HCT116 (cell line): ENCODE results near the gene COQ8B. TPM values are rescaled to one million over a fixed set of nuclear protein-coding genes. Genes with fewer than 3 reads are reported as not detected.

Source experiments
- ATAC-seq: fragments of 200-7000 bp; cut with Tn5 transposase; 2 replicates; pipeline ENCODE4 v1.9.1; 2020; ENCODE audit warnings: mild to moderate bottlenecking, moderate library complexity
- BruUV-seq: library from RNA; stranded (reverse); fragments of 400-500 nt; replicated peaks from 2 replicates; lab custom pipeline; 2021; lab: Mats Ljungman, UMichigan
- CTCF ChIA-PET: fragments of 300-600 bp; sonication (Branson Sonifier 250); formaldehyde crosslinking; loops from one replicate; lab custom pipeline; 2021; ENCODE audit warnings: antibody characterized with exemption; lab: Charles Lee
- POLR2A ChIA-PET: fragments of 300-600, 350-600 bp; sonication (Branson Sonifier 250); formaldehyde crosslinking; loops from one replicate; lab custom pipeline; 2021; ENCODE audit warnings: antibody characterized with exemption; lab: Charles Lee
- RAD21 ChIA-PET, 2 experiments: fragments of 300-600 bp; sonication (Branson Sonifier 250); formaldehyde crosslinking; loops; one replicate each; lab custom pipeline; 2023; ENCODE audit warnings: low total read pairs in 2 of 2; ENCODE audit not compliant: uncharacterized antibody in 2 of 2, unreplicated experiment in 2 of 2, low non-redundant PET in 1 of 2; lab: Charles Lee
- DNase-seq: peaks from one replicate; pipeline ENCODE4 v3.0.0-alpha.2; 2010; ENCODE audit warnings: low read depth, low spot score
- H2AFZ ChIP-seq: fragments of 200-600 bp; shearing (Covaris generic), sonication (generic); 2 replicates; pipeline ENCODE4 v1.6.1; 2017; ENCODE audit warnings: low read depth, mixed run types, mixed read lengths, antibody characterized with exemption, low read length; ENCODE audit not compliant: poor library complexity, severe bottlenecking
- H3K27ac ChIP-seq: 2 replicates; pipeline ENCODE4 v1.5.1; 2012; ENCODE audit warnings: low read depth, low read length
- H3K27me3 ChIP-seq: fragments of 200-600 bp; sonication (generic); 2 replicates; pipeline ENCODE4 v1.6.1; 2016; ENCODE audit warnings: mixed run types, low read length, mixed read lengths; ENCODE audit not compliant: insufficient read depth
- H3K36me3 ChIP-seq, 2 experiments: fragments of 200-500 bp in 1 of 2; fragments of 200-600 bp in 1 of 2; sonication (Bioruptor generic) in 1 of 2; sonication (generic) in 1 of 2; 2 replicates each; pipeline versions ENCODE4 v1.5.1 to v1.6.1; 2014 to 2016; ENCODE audit warnings: low read length in 2 of 2, inconsistent platforms in 1 of 2, mixed read lengths in 1 of 2, mixed run types in 1 of 2; ENCODE audit not compliant: insufficient read depth in 2 of 2, control insufficient read depth in 1 of 2
- H3K4me1 ChIP-seq, 2 experiments: fragments of 200-600 bp in 1 of 2; sonication (generic) in 1 of 2; 2 replicates each; pipeline versions ENCODE4 v1.5.1 to v1.6.1; 2012 to 2017; ENCODE audit warnings: low read length in 2 of 2, inconsistent platforms in 1 of 2, mild to moderate bottlenecking in 1 of 2, mixed read lengths in 1 of 2, mixed run types in 1 of 2, moderate library complexity in 1 of 2; ENCODE audit not compliant: insufficient read depth in 2 of 2, control insufficient read depth in 1 of 2
- H3K4me2 ChIP-seq: fragments of 200-600 bp; sonication (generic); 2 replicates; pipeline ENCODE4 v1.6.1; 2017; ENCODE audit warnings: mixed run types, low read length, mixed read lengths
- H3K4me3 ChIP-seq, 2 experiments: fragments of 200-600 bp in 1 of 2; sonication (generic) in 1 of 2; replicated peaks in 1 of 2; 2 replicates each; pipeline ENCODE4 v1.5.1; 2011 to 2016; ENCODE audit warnings: low read length in 2 of 2, control low read depth in 1 of 2, low read depth in 1 of 2, mild to moderate bottlenecking in 1 of 2, mixed read lengths in 1 of 2, mixed run types in 1 of 2
- H3K79me2 ChIP-seq: fragments of 200-600 bp; sonication (generic); 2 replicates; pipeline ENCODE4 v1.6.1; 2017; ENCODE audit warnings: mild to moderate bottlenecking, mixed run types, low read length, moderate library complexity, mixed read lengths; ENCODE audit not compliant: insufficient read depth
- H3K9ac ChIP-seq: fragments of 200-600 bp; sonication (generic); 2 replicates; pipeline ENCODE4 v1.6.1; 2016; ENCODE audit warnings: low read length, mixed read lengths
- H3K9me2 ChIP-seq: fragments of 200-600 bp; sonication (generic), shearing (Covaris generic); 2 replicates; pipeline ENCODE4 v1.6.1; 2017; ENCODE audit warnings: mixed run types, mild to moderate bottlenecking, moderate library complexity; ENCODE audit not compliant: insufficient read depth
- H3K9me3 ChIP-seq, 2 experiments: fragments of 200-500 bp in 1 of 2; fragments of 200-600 bp in 1 of 2; sonication (Bioruptor generic) in 1 of 2; sonication (generic) in 1 of 2; 2 replicates each; pipeline ENCODE4 v1.6.1; 2014 to 2017; ENCODE audit warnings: low read length in 2 of 2, mixed read lengths in 2 of 2, inconsistent platforms in 1 of 2, low read depth in 1 of 2, mild to moderate bottlenecking in 1 of 2, mixed run types in 1 of 2, moderate library complexity in 1 of 2; ENCODE audit not compliant: control insufficient read depth in 1 of 2, insufficient read depth in 1 of 2
- H4K20me1 ChIP-seq: fragments of 200-600 bp; sonication (generic), shearing (Covaris generic); 2 replicates; pipeline ENCODE4 v1.6.1; 2017; ENCODE audit warnings: mixed run types, mild to moderate bottlenecking, moderate library complexity; ENCODE audit not compliant: insufficient read depth
- ELF1 ChIP-seq: IDR thresholded peaks from 2 replicates; pipeline ENCODE4 v1.6.1; 2012; ENCODE audit warnings: low read depth, borderline replicate concordance
- EZH2phosphoT487 ChIP-seq: fragments of 200-600 bp; IDR thresholded peaks from 2 replicates; pipeline ENCODE4 v1.6.1; 2018; ENCODE audit warnings: antibody characterized with exemption, borderline replicate concordance
- FOSL1 ChIP-seq: IDR thresholded peaks from 2 replicates; pipeline ENCODE4 v1.6.1; 2012; ENCODE audit warnings: low read depth
- JUND ChIP-seq: IDR thresholded peaks from 2 replicates; pipeline ENCODE4 v1.6.1; 2012
- MAX ChIP-seq: IDR thresholded peaks from 2 replicates; pipeline ENCODE4 v1.6.1; 2012
- POLR2AphosphoS5 ChIP-seq: IDR thresholded peaks from 2 replicates; pipeline ENCODE4 v1.6.1; 2011; ENCODE audit warnings: mild to moderate bottlenecking, low read depth, low read length, moderate library complexity
- SP1 ChIP-seq: IDR thresholded peaks from 2 replicates; pipeline ENCODE4 v1.6.1; 2012; ENCODE audit warnings: low read depth
- TCF7L2 ChIP-seq: IDR thresholded peaks from 2 replicates; pipeline ENCODE4 v1.7.0; 2011; ENCODE audit warnings: borderline replicate concordance, inconsistent platforms; ENCODE audit not compliant: insufficient read depth, insufficient read length; ENCODE audit errors: extremely low read depth
- ZNF274 ChIP-seq: fragments of 200-500 bp; sonication (Bioruptor generic); IDR thresholded peaks from 2 replicates; pipeline ENCODE4 v1.6.1; 2014; ENCODE audit warnings: mild to moderate bottlenecking, low read depth, low read length, inconsistent platforms
- intact Hi-C: fragments of 100-400 bp; cut with micrococcal nuclease; formaldehyde crosslinking; loops from 2 replicates; pipeline ENCODE4 v1.10.0; 2022
- total RNA-seq: library from RNA; stranded (reverse); gene quantifications from one replicate; pipeline ENCODE4 v1.2.1, GENCODE V29; 2021; ENCODE audit not compliant: unreplicated experiment
- TF ChIP-seq, protein P1 (sequence below), 3 experiments: fragments of 200-600 bp in 1 of 3; sonication (generic) in 1 of 3; IDR thresholded peaks in 2 of 3; conservative IDR thresholded peaks in 1 of 3; 2 replicates each; pipeline ENCODE4 v1.5.1; 2012 to 2017; ENCODE audit warnings: low read depth in 2 of 3, low read length in 2 of 3, antibody characterized with exemption in 1 of 3, borderline replicate concordance in 1 of 3, control low read depth in 1 of 3, mild to moderate bottlenecking in 1 of 3, mixed read lengths in 1 of 3, mixed run types in 1 of 3, moderate library complexity in 1 of 3; ENCODE audit not compliant: insufficient read depth in 1 of 3
- TF ChIP-seq, protein P2 (sequence below): IDR thresholded peaks from 2 replicates; pipeline ENCODE4 v1.6.1; 2011; ENCODE audit warnings: mild to moderate bottlenecking, low read length, moderate library complexity; ENCODE audit not compliant: insufficient replicate concordance; ENCODE audit errors: extremely low read depth

Gene COQ8B
- total RNA-seq, 1 experiment from 2014 or later = 47.1 TPM

DNA sequence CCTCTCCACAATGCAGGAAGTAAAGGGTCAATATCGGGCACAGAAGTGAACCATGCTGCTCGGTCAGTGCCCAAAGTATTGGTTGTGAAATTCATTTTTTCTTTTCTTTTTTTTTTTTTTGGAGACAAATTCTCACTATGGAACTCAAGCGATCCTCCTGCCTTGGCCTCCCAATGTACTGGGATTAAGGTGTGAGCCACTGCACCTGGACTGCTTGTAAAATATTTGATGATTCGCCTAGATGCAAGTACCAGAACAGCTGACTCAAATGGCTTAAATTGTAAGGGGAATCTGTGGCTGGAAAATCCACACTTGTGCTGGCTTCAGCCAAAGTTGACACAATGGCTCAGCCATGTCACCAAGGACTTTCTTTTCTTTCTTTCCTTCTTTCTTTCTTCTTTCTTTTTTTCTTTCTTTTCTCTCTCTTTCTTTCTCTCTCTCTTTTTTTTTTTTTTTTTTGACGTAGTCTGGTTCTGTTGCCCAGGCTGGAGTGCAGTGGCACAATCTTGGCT lies 69.9 kb downstream of the COQ8B start:
- TF ChIP-seq SP1 (no peak), MAX (no peak)
- Histone ChIP-seq H2AFZ (peak overlapping the region; percentile 98), H4K20me1 (no peaks in the 10 kb centered on the region), H3K9me2 (no peaks in the 10 kb centered on the region), H3K4me1 (peaks cover 33 to 38% of the 10 kb centered on the region in 2 experiments), H3K4me2 (peak overlapping the region; percentile 79), H3K4me3 (peak overlapping the region; percentile 33 to 55), H3K9ac (peak overlapping the region; percentile 59), H3K79me2 (no peaks in the 10 kb centered on the region), H3K27ac (peak overlapping the region; percentile 83), H3K27me3 (no peaks in the 10 kb centered on the region), H3K36me3 (no peaks in the 10 kb centered on the region), H3K9me3 (no peaks in the 10 kb centered on the region)
- DNase-seq = no peak
- BruUV-seq = TSS peak; percentile 90
- intact Hi-C loops = no loop called here
- ChIA-PET POLR2A (interaction anchor here (0.9 to 1.7 kb wide), 4 partner anchors 8 to 104 kb away, joined by 3 to 5 read pairs (median 4); partner anchors contain the start of genes ACTMAP and SNRPA), RAD21 (no interaction called here), CTCF (interaction anchor here (0.7 to 4.5 kb wide), 5 partner anchors 12 to 342 kb away, joined by 3 to 50 read pairs (median 5); no protein-coding TSS in a partner anchor)
- ATAC-seq = no peak; the same call in 1 of the 2 replicates

GRCh38 chr19:40642757-40643305 lies 73.9 kb downstream of the COQ8B start:
- no TSS peak for BruUV-seq
- H2AFZ ChIP-seq = no peak overlapping the region
- no peaks in the 10 kb centered on the region for H3K9me2 ChIP-seq
- no peaks in the 10 kb centered on the region for H3K9me3 ChIP-seq
- RAD21 ChIA-PET = no interaction called here
- no peak overlapping the region for H3K9ac ChIP-seq
- H3K4me2 ChIP-seq = no peak overlapping the region
- POLR2A ChIA-PET = no interaction called here
- TF ChIP-seq SP1 (no peak), ZNF274 (no peak), TCF7L2 (no peak), EZH2phosphoT487 (no peak), FOSL1 (no peak), JUND (no peak), POLR2AphosphoS5 (no peak), ELF1 (no peak), MAX (no peak)
- TF ChIP-seq, protein P1, sequence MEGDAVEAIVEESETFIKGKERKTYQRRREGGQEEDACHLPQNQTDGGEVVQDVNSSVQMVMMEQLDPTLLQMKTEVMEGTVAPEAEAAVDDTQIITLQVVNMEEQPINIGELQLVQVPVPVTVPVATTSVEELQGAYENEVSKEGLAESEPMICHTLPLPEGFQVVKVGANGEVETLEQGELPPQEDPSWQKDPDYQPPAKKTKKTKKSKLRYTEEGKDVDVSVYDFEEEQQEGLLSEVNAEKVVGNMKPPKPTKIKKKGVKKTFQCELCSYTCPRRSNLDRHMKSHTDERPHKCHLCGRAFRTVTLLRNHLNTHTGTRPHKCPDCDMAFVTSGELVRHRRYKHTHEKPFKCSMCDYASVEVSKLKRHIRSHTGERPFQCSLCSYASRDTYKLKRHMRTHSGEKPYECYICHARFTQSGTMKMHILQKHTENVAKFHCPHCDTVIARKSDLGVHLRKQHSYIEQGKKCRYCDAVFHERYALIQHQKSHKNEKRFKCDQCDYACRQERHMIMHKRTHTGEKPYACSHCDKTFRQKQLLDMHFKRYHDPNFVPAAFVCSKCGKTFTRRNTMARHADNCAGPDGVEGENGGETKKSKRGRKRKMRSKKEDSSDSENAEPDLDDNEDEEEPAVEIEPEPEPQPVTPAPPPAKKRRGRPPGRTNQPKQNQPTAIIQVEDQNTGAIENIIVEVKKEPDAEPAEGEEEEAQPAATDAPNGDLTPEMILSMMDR (IDR thresholded peaks at IDR 0.05 in 2 of 3, conservative IDR thresholded peaks at IDR 0.05 in 1 of 3; ENCODE audit: borderline replicate concordance in 1 of 3, insufficient read depth in 1 of 3, low read depth in 2 of 3, low read length in 2 of 3) = no peak
- TF ChIP-seq, protein P2, sequence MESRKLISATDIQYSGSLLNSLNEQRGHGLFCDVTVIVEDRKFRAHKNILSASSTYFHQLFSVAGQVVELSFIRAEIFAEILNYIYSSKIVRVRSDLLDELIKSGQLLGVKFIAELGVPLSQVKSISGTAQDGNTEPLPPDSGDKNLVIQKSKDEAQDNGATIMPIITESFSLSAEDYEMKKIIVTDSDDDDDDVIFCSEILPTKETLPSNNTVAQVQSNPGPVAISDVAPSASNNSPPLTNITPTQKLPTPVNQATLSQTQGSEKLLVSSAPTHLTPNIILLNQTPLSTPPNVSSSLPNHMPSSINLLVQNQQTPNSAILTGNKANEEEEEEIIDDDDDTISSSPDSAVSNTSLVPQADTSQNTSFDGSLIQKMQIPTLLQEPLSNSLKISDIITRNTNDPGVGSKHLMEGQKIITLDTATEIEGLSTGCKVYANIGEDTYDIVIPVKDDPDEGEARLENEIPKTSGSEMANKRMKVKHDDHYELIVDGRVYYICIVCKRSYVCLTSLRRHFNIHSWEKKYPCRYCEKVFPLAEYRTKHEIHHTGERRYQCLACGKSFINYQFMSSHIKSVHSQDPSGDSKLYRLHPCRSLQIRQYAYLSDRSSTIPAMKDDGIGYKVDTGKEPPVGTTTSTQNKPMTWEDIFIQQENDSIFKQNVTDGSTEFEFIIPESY = no peak
- no peak overlapping the region for H3K27ac ChIP-seq
- no peaks in the 10 kb centered on the region for H3K36me3 ChIP-seq
- intact Hi-C loops = no loop called here
- no peaks in the 10 kb centered on the region for H3K79me2 ChIP-seq
- ATAC-seq = no peak
- DNase-seq = no peak
- peaks cover 33 to 38% of the 10 kb centered on the region in 2 experiments for H3K4me1 ChIP-seq
- no peak overlapping the region for H3K4me3 ChIP-seq
- no peaks in the 10 kb centered on the region for H4K20me1 ChIP-seq
- CTCF ChIA-PET = interaction anchor here (4.5 kb wide), 1 partner anchor 8 kb away, joined by 50 read pairs; no protein-coding TSS in a partner anchor
- no peaks in the 10 kb centered on the region for H3K27me3 ChIP-seq
